ENCODE measurements around the gene TMEM202.
"Not testable (repeated sequence)": the region's sequence is repeated elsewhere in the genome, so short reads cannot be mapped to it uniquely, and the experiment has no call there.

The TMEM202 gene

GRCh38 chr15:72404356-72404755, 6.3 kb downstream of the TMEM202 start:
- TF ChIP-seq CTCF (IDR thresholded peaks at IDR 0.05) = no peak
- TF ChIP-seq ZFX (IDR thresholded peaks at IDR 0.05; ENCODE audit: borderline replicate concordance) = no peak
- H3K27ac ChIP-seq = no peak overlapping the region

- TF ChIP-seq ZFX (IDR thresholded peaks at IDR 0.05; ENCODE audit: borderline replicate concordance) = no peak
- TF ChIP-seq CTCF (IDR thresholded peaks at IDR 0.05) = no peak
Observed at GRCh38 chr15:72404841-72405240, 6.7 kb downstream of the TMEM202 start.

GRCh38 chr15:72406936-72407335, 8.8 kb downstream of the TMEM202 start:
- TF ChIP-seq ZFX (IDR thresholded peaks at IDR 0.05; ENCODE audit: borderline replicate concordance) (no peak), CTCF (IDR thresholded peaks at IDR 0.05) (no peak)
- H3K27ac ChIP-seq = no peak overlapping the region

More at GRCh38 chr15:72404841-72405240, 6.7 kb downstream of the TMEM202 start:
- H3K27ac ChIP-seq = no peak overlapping the region

GRCh38 chr15:72411111-72411510, 13.0 kb downstream of the TMEM202 start:
- H3K27ac ChIP-seq = no peak overlapping the region
- TF ChIP-seq CTCF (IDR thresholded peaks at IDR 0.05) (no peak), ZFX (IDR thresholded peaks at IDR 0.05; ENCODE audit: borderline replicate concordance) (no peak)

GRCh38 chr15:72411544-72411943, 13.4 kb downstream of the TMEM202 start:
- no peak for TF ChIP-seq ZFX (IDR thresholded peaks at IDR 0.05; ENCODE audit: borderline replicate concordance)
- no peak for TF ChIP-seq CTCF (IDR thresholded peaks at IDR 0.05)
- H3K27ac ChIP-seq = no peak overlapping the region

- not testable (repeated sequence) for H3K27ac ChIP-seq
Observed at GRCh38 chr15:72413337-72413736, 15.2 kb downstream of the TMEM202 start.

GRCh38 chr15:72415304-72415703, 17.2 kb downstream of the TMEM202 start:
- TF ChIP-seq ZFX (IDR thresholded peaks at IDR 0.05; ENCODE audit: borderline replicate concordance) (no peak), CTCF (IDR thresholded peaks at IDR 0.05) (no peak)

GRCh38 chr15:72419768-72420167, 21.7 kb downstream of the TMEM202 start:
- not testable (repeated sequence) for H3K27ac ChIP-seq

More at GRCh38 chr15:72415304-72415703, 17.2 kb downstream of the TMEM202 start:
- no peak overlapping the region for H3K27ac ChIP-seq

Data from 22Rv1 (cell line).